GM10847 (cell line): ENCODE results near the gene CAPN2.

Source experiments
- POLR2A ChIP-seq: IDR thresholded peaks from 2 replicates; pipeline ENCODE4 v1.6.1; 2011; ENCODE audit not compliant: insufficient read length; ENCODE audit errors: extremely low read depth

The CAPN2 gene

GRCh38 chr1:223712194-223712849 is at the start of gene CAPN2:
CAPN2 (plus strand) TSS chr1:223712539; CDS start chr1:223712641, 102 bp downstream.
- TF ChIP-seq POLR2A: no peak

- TF ChIP-seq POLR2A: no peak
These were observed 49.4 kb upstream of the CAPN2 start for GRCh38 chr1:223662943-223663342.

GRCh38 chr1:223664106-223664505 is 48.2 kb upstream of the CAPN2 start:
- TF ChIP-seq POLR2A: no peak

GRCh38 chr1:223665592-223666312 is 46.6 kb upstream of the CAPN2 start, which contains the start of gene CAPN8:
CAPN8 (minus strand) TSS chr1:223665701; CDS start chr1:223665646, 55 bp downstream.
- TF ChIP-seq POLR2A: no peak

- TF ChIP-seq POLR2A: no peak
These were observed 44.7 kb upstream of the CAPN2 start for GRCh38 chr1:223667484-223668182.

- TF ChIP-seq POLR2A: no peak
These were observed 43.1 kb upstream of the CAPN2 start for GRCh38 chr1:223669003-223669795.

GRCh38 chr1:223670458-223671159 is 41.7 kb upstream of the CAPN2 start:
- no peak for TF ChIP-seq POLR2A

- TF ChIP-seq POLR2A: no peak
These were observed 38.0 kb upstream of the CAPN2 start for GRCh38 chr1:223674119-223674890.

GRCh38 chr1:223678841-223679240 is 33.5 kb upstream of the CAPN2 start:
- no peak for TF ChIP-seq POLR2A

GRCh38 chr1:223680188-223680587 is 32.2 kb upstream of the CAPN2 start:
- TF ChIP-seq POLR2A: no peak

GRCh38 chr1:223682502-223682901 is 29.8 kb upstream of the CAPN2 start:
- TF ChIP-seq POLR2A: no peak

- no peak for TF ChIP-seq POLR2A
These were observed 28.5 kb upstream of the CAPN2 start for GRCh38 chr1:223683586-223684487.

GRCh38 chr1:223684488-223684792 is 27.9 kb upstream of the CAPN2 start:
- no peak for TF ChIP-seq POLR2A
